HCT116 (cell line): ENCODE measurements around the gene CDA. TPM values are rescaled to one million over a fixed set of nuclear protein-coding genes. Genes with fewer than 3 reads are reported as not detected.
A peak's percentile ranks its signal among the peaks of the same experiment; 100 is the strongest.

Source experiments
- ATAC-seq: fragments of 200-7000 bp; cut with Tn5 transposase; 2 replicates; pipeline ENCODE4 v1.9.1; 2020; ENCODE audit warnings: mild to moderate bottlenecking, moderate library complexity
- BruUV-seq: library from RNA; stranded (reverse); fragments of 400-500 nt; replicated peaks from 2 replicates; lab custom pipeline; 2021; lab: Mats Ljungman, UMichigan
- CTCF ChIA-PET: fragments of 300-600 bp; sonication (Branson Sonifier 250); formaldehyde crosslinking; loops from one replicate; lab custom pipeline; 2021; ENCODE audit warnings: antibody characterized with exemption; lab: Charles Lee
- POLR2A ChIA-PET: fragments of 300-600, 350-600 bp; sonication (Branson Sonifier 250); formaldehyde crosslinking; loops from one replicate; lab custom pipeline; 2021; ENCODE audit warnings: antibody characterized with exemption; lab: Charles Lee
- RAD21 ChIA-PET, 2 experiments: fragments of 300-600 bp; sonication (Branson Sonifier 250); formaldehyde crosslinking; loops; one replicate each; lab custom pipeline; 2023; ENCODE audit warnings: low total read pairs in 2 of 2; ENCODE audit not compliant: uncharacterized antibody in 2 of 2, unreplicated experiment in 2 of 2, low non-redundant PET in 1 of 2; lab: Charles Lee
- DNase-seq: peaks from one replicate; pipeline ENCODE4 v3.0.0-alpha.2; 2010; ENCODE audit warnings: low read depth, low spot score
- H2AFZ ChIP-seq: fragments of 200-600 bp; shearing (Covaris generic), sonication (generic); 2 replicates; pipeline ENCODE4 v1.6.1; 2017; ENCODE audit warnings: low read depth, mixed run types, mixed read lengths, antibody characterized with exemption, low read length; ENCODE audit not compliant: poor library complexity, severe bottlenecking
- H3K27ac ChIP-seq: 2 replicates; pipeline ENCODE4 v1.5.1; 2012; ENCODE audit warnings: low read depth, low read length
- H3K27me3 ChIP-seq: fragments of 200-600 bp; sonication (generic); 2 replicates; pipeline ENCODE4 v1.6.1; 2016; ENCODE audit warnings: mixed run types, low read length, mixed read lengths; ENCODE audit not compliant: insufficient read depth
- H3K36me3 ChIP-seq, 2 experiments: fragments of 200-500 bp in 1 of 2; fragments of 200-600 bp in 1 of 2; sonication (Bioruptor generic) in 1 of 2; sonication (generic) in 1 of 2; 2 replicates each; pipeline versions ENCODE4 v1.5.1 to v1.6.1; 2014 to 2016; ENCODE audit warnings: low read length in 2 of 2, inconsistent platforms in 1 of 2, mixed read lengths in 1 of 2, mixed run types in 1 of 2; ENCODE audit not compliant: insufficient read depth in 2 of 2, control insufficient read depth in 1 of 2
- H3K4me1 ChIP-seq, 2 experiments: fragments of 200-600 bp in 1 of 2; sonication (generic) in 1 of 2; 2 replicates each; pipeline versions ENCODE4 v1.5.1 to v1.6.1; 2012 to 2017; ENCODE audit warnings: low read length in 2 of 2, inconsistent platforms in 1 of 2, mild to moderate bottlenecking in 1 of 2, mixed read lengths in 1 of 2, mixed run types in 1 of 2, moderate library complexity in 1 of 2; ENCODE audit not compliant: insufficient read depth in 2 of 2, control insufficient read depth in 1 of 2
- H3K4me2 ChIP-seq: fragments of 200-600 bp; sonication (generic); 2 replicates; pipeline ENCODE4 v1.6.1; 2017; ENCODE audit warnings: mixed run types, low read length, mixed read lengths
- H3K4me3 ChIP-seq, 2 experiments: fragments of 200-600 bp in 1 of 2; sonication (generic) in 1 of 2; replicated peaks in 1 of 2; 2 replicates each; pipeline ENCODE4 v1.5.1; 2011 to 2016; ENCODE audit warnings: low read length in 2 of 2, control low read depth in 1 of 2, low read depth in 1 of 2, mild to moderate bottlenecking in 1 of 2, mixed read lengths in 1 of 2, mixed run types in 1 of 2
- H3K79me2 ChIP-seq: fragments of 200-600 bp; sonication (generic); 2 replicates; pipeline ENCODE4 v1.6.1; 2017; ENCODE audit warnings: mild to moderate bottlenecking, mixed run types, low read length, moderate library complexity, mixed read lengths; ENCODE audit not compliant: insufficient read depth
- H3K9ac ChIP-seq: fragments of 200-600 bp; sonication (generic); 2 replicates; pipeline ENCODE4 v1.6.1; 2016; ENCODE audit warnings: low read length, mixed read lengths
- H3K9me2 ChIP-seq: fragments of 200-600 bp; sonication (generic), shearing (Covaris generic); 2 replicates; pipeline ENCODE4 v1.6.1; 2017; ENCODE audit warnings: mixed run types, mild to moderate bottlenecking, moderate library complexity; ENCODE audit not compliant: insufficient read depth
- H3K9me3 ChIP-seq, 2 experiments: fragments of 200-500 bp in 1 of 2; fragments of 200-600 bp in 1 of 2; sonication (Bioruptor generic) in 1 of 2; sonication (generic) in 1 of 2; 2 replicates each; pipeline ENCODE4 v1.6.1; 2014 to 2017; ENCODE audit warnings: low read length in 2 of 2, mixed read lengths in 2 of 2, inconsistent platforms in 1 of 2, low read depth in 1 of 2, mild to moderate bottlenecking in 1 of 2, mixed run types in 1 of 2, moderate library complexity in 1 of 2; ENCODE audit not compliant: control insufficient read depth in 1 of 2, insufficient read depth in 1 of 2
- H4K20me1 ChIP-seq: fragments of 200-600 bp; sonication (generic), shearing (Covaris generic); 2 replicates; pipeline ENCODE4 v1.6.1; 2017; ENCODE audit warnings: mixed run types, mild to moderate bottlenecking, moderate library complexity; ENCODE audit not compliant: insufficient read depth
- CEBPB ChIP-seq: IDR thresholded peaks from 2 replicates; pipeline ENCODE4 v1.6.1; 2012; ENCODE audit warnings: low read depth
- EGR1 ChIP-seq: IDR thresholded peaks from 2 replicates; pipeline ENCODE4 v1.6.1; 2012; ENCODE audit warnings: low read depth
- SIN3A ChIP-seq: IDR thresholded peaks from 2 replicates; pipeline ENCODE4 v1.6.1; 2012; ENCODE audit warnings: low read depth
- SRF ChIP-seq: IDR thresholded peaks from 2 replicates; pipeline ENCODE4 v1.6.1; 2012; ENCODE audit warnings: low read depth
- YY1 ChIP-seq: IDR thresholded peaks from 2 replicates; pipeline ENCODE4 v1.6.1; 2011; ENCODE audit warnings: low read length, low read depth, moderate library complexity, mild to moderate bottlenecking; ENCODE audit not compliant: insufficient replicate concordance; ENCODE audit errors: extremely low read depth
- intact Hi-C: fragments of 100-400 bp; cut with micrococcal nuclease; formaldehyde crosslinking; loops from 2 replicates; pipeline ENCODE4 v1.10.0; 2022
- total RNA-seq: library from RNA; stranded (reverse); gene quantifications from one replicate; pipeline ENCODE4 v1.2.1, GENCODE V29; 2021; ENCODE audit not compliant: unreplicated experiment
- TF ChIP-seq, protein P1 (sequence below): IDR thresholded peaks from 2 replicates; pipeline ENCODE4 v1.6.1; 2011; ENCODE audit warnings: mild to moderate bottlenecking, low read length, moderate library complexity; ENCODE audit not compliant: insufficient replicate concordance; ENCODE audit errors: extremely low read depth
- TF ChIP-seq, protein P2 (sequence below): IDR thresholded peaks from 2 replicates; pipeline ENCODE4 v1.6.1; 2012

The CDA gene
- total RNA-seq, 1 experiment from 2014 or later, result 28.6 TPM

DNA sequence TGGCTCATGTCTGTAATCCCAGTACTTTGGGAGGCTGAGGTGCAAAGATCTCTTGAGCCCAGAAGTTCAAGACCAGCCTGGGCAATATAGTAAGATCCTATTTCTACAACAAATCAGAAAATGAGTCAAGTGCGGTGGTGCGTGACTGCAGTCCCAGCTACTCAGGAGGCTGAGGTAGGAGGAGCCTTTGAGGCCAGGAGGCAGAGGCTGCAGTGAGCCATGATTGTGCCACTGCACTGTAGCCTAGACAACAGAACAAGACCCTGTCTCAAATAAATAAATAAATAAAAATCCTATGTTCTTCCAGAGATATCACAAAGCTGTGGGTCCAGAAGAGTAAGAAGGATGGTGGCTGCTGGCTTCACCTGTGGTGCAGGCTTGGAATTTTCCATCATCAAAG, 22.1 kb downstream of the CDA start:
- ChIA-PET CTCF (interaction anchor here (1.1 kb wide), 1 partner anchor 22 kb away, joined by 5 read pairs; no protein-coding TSS in a partner anchor), POLR2A (no interaction called here), RAD21 (no interaction called here)
- Histone ChIP-seq H3K9ac (no peak overlapping the region), H3K27ac (no peak overlapping the region), H3K36me3 (no peaks in the 10 kb centered on the region), H3K79me2 (no peaks in the 10 kb centered on the region), H2AFZ (no peak overlapping the region), H3K9me3 (no peaks in the 10 kb centered on the region), H4K20me1 (no peaks in the 10 kb centered on the region), H3K27me3 (no peaks in the 10 kb centered on the region), H3K9me2 (no peaks in the 10 kb centered on the region), H3K4me1 (peaks cover 34 to 49% of the 10 kb centered on the region in 2 experiments), H3K4me2 (peak overlapping the region; percentile 65), H3K4me3 (no peak overlapping the region)
- intact Hi-C loops, result loop anchor here (5.0 kb wide), 1 partner anchor 34 kb away; no protein-coding TSS in a partner anchor
- ATAC-seq (no peak), DNase-seq (no peak)
- TF ChIP-seq YY1 (no peak), SRF (no peak), EGR1 (no peak), SIN3A (no peak), CEBPB (no peak)
- TF ChIP-seq, protein P1, sequence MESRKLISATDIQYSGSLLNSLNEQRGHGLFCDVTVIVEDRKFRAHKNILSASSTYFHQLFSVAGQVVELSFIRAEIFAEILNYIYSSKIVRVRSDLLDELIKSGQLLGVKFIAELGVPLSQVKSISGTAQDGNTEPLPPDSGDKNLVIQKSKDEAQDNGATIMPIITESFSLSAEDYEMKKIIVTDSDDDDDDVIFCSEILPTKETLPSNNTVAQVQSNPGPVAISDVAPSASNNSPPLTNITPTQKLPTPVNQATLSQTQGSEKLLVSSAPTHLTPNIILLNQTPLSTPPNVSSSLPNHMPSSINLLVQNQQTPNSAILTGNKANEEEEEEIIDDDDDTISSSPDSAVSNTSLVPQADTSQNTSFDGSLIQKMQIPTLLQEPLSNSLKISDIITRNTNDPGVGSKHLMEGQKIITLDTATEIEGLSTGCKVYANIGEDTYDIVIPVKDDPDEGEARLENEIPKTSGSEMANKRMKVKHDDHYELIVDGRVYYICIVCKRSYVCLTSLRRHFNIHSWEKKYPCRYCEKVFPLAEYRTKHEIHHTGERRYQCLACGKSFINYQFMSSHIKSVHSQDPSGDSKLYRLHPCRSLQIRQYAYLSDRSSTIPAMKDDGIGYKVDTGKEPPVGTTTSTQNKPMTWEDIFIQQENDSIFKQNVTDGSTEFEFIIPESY, result no peak
- TF ChIP-seq, protein P2, sequence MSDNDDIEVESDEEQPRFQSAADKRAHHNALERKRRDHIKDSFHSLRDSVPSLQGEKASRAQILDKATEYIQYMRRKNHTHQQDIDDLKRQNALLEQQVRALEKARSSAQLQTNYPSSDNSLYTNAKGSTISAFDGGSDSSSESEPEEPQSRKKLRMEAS, result no peak
- BruUV-seq, result no TSS peak
